Transverse colon (tissue), 3 donors: ENCODE results near the gene CNPY4.

ENCODE experiments used
- EP300 ChIP-seq: sonication (generic); formaldehyde crosslinking; IDR thresholded peaks from one replicate; pipeline ENCODE4 v1.6.1; 2017; ENCODE audit warnings: antibody characterized with exemption, low read depth
- POLR2A ChIP-seq: fragments of 450-650 bp; IDR thresholded peaks from one replicate; pipeline ENCODE4 v1.6.1; 2016; ENCODE audit warnings: antibody characterized with exemption, mild to moderate bottlenecking, moderate library complexity
- TF ChIP-seq, protein P1 (sequence below), 5 experiments: fragments of 200-600 bp in 3 of 5; fragments of 450-650 bp in 2 of 5; sonication (generic) in 3 of 5; IDR thresholded peaks; 1 replicate in 2 of 5; 2 replicates in 3 of 5; pipeline ENCODE4 v1.5.1; 2016 to 2017; ENCODE audit warnings: antibody characterized with exemption in 5 of 5, inconsistent platforms in 3 of 5, mild to moderate bottlenecking in 2 of 5, moderate library complexity in 1 of 5

DNA sequence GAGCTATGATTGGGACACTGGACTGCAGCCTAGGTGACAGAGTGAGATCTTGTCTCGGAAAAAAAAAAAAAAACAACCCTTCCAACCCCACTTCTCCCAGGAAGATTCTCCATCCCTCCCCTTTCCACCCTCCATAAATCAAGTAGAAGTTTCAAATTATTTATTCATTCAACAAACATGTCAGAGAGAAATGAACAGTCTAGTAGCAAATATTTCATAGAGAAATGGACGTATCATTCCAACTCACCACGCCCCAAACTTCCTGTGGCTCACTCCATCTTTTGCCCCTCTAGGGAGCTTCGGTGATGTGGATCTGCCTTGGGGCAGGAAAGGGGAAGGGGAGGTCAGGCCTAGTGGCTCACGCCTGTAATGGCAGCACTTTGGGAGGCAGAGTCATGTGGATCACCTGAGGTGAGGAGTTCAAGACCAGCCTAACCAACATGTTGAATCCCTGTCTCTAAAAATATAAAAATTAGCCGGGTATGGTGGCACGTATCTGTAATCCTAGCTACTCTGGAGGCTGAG, 39.7 kb downstream of the CNPY4 start:
- TF ChIP-seq, protein P1, sequence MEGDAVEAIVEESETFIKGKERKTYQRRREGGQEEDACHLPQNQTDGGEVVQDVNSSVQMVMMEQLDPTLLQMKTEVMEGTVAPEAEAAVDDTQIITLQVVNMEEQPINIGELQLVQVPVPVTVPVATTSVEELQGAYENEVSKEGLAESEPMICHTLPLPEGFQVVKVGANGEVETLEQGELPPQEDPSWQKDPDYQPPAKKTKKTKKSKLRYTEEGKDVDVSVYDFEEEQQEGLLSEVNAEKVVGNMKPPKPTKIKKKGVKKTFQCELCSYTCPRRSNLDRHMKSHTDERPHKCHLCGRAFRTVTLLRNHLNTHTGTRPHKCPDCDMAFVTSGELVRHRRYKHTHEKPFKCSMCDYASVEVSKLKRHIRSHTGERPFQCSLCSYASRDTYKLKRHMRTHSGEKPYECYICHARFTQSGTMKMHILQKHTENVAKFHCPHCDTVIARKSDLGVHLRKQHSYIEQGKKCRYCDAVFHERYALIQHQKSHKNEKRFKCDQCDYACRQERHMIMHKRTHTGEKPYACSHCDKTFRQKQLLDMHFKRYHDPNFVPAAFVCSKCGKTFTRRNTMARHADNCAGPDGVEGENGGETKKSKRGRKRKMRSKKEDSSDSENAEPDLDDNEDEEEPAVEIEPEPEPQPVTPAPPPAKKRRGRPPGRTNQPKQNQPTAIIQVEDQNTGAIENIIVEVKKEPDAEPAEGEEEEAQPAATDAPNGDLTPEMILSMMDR (IDR thresholded peaks at IDR 0.05), result peak in 1 of 5 experiments; percentile 16
- TF ChIP-seq EP300 (no peak), POLR2A (no peak)
